Esophagus squamous epithelium (tissue), 4 donors: ENCODE data around the gene STK10.

Experiments used
- POLR2A ChIP-seq, 4 donors: fragments of 450-650 bp; IDR thresholded peaks; one replicate each; pipeline ENCODE4 v1.6.1; 2017; ENCODE audit warnings: antibody characterized with exemption in 4 of 4, mild to moderate bottlenecking in 4 of 4, moderate library complexity in 3 of 4
- TF ChIP-seq, protein P1 (sequence below), 6 experiments: fragments of 450-650 bp in 4 of 6; fragments of 200-600 bp in 2 of 6; sonication (generic) in 2 of 6; IDR thresholded peaks; one replicate each; pipeline ENCODE4 v1.5.1; 2016 to 2019; ENCODE audit warnings: antibody characterized with exemption in 6 of 6, mild to moderate bottlenecking in 4 of 6, moderate library complexity in 4 of 6

DNA sequence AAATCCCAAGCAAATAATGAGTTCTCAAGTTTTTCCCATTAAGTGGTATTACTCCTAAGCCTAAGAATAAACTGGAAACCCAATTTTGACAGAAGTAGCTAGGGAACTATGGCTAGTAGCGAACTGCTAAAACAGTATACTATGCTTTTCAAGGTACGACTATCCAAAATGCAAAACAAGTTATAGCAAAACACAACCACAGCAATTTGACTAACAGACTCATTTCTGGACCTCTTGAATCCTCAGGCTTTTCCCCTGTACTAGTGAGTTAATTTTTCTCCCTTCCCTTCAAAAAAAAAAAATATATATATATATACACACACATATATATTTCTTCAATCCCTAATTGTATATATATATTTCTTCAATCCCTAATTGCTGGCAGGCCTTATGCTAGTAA is 188.9 kb downstream of the STK10 start:
- TF ChIP-seq, protein P1, sequence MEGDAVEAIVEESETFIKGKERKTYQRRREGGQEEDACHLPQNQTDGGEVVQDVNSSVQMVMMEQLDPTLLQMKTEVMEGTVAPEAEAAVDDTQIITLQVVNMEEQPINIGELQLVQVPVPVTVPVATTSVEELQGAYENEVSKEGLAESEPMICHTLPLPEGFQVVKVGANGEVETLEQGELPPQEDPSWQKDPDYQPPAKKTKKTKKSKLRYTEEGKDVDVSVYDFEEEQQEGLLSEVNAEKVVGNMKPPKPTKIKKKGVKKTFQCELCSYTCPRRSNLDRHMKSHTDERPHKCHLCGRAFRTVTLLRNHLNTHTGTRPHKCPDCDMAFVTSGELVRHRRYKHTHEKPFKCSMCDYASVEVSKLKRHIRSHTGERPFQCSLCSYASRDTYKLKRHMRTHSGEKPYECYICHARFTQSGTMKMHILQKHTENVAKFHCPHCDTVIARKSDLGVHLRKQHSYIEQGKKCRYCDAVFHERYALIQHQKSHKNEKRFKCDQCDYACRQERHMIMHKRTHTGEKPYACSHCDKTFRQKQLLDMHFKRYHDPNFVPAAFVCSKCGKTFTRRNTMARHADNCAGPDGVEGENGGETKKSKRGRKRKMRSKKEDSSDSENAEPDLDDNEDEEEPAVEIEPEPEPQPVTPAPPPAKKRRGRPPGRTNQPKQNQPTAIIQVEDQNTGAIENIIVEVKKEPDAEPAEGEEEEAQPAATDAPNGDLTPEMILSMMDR (IDR thresholded peaks at IDR 0.05): no peak
- no peak for TF ChIP-seq POLR2A (IDR thresholded peaks at IDR 0.05)
